Spleen (tissue), 11 donors: ENCODE data around the gene SHC2. TPM values are rescaled to one million over a fixed set of nuclear protein-coding genes. Genes with fewer than 3 reads are reported as not detected.
A peak's percentile ranks its signal among the peaks of the same experiment; 100 is the strongest.

ENCODE experiments used
- DNase-seq: peaks from one replicate; pipeline ENCODE4 v3.0.0-alpha.2; 2020
- H3K27ac ChIP-seq, 8 donors: fragments of 200-600 bp; sonication (generic) in 7 of 8; 1 replicate in 4 of 8; 2 replicates in 4 of 8; pipeline versions ENCODE4 v1.5.0 to v1.8.0; 2016 to 2021; ENCODE audit warnings: inconsistent platforms in 4 of 8, mild to moderate bottlenecking in 4 of 8, moderate library complexity in 1 of 8
- H3K27me3 ChIP-seq, 7 donors: fragments of 200-600 bp; sonication (generic) in 6 of 7; replicated peaks in 1 of 7; 1 replicate in 4 of 7; 2 replicates in 3 of 7; pipeline versions ENCODE4 v1.5.0 to v1.8.0; 2016 to 2021; ENCODE audit warnings: inconsistent platforms in 3 of 7, mild to moderate bottlenecking in 1 of 7
- H3K36me3 ChIP-seq, 6 donors: fragments of 200-600 bp; sonication (generic) in 5 of 6; 1 replicate in 4 of 6; 2 replicates in 2 of 6; pipeline versions ENCODE4 v1.5.0 to v1.8.0; 2016 to 2021; ENCODE audit warnings: inconsistent platforms in 2 of 6
- H3K4me1 ChIP-seq, 6 donors: fragments of 200-600 bp; sonication (generic) in 5 of 6; 1 replicate in 3 of 6; 2 replicates in 3 of 6; pipeline versions ENCODE4 v1.5.0 to v1.8.0; 2016 to 2021; ENCODE audit warnings: inconsistent platforms in 3 of 6
- H3K4me3 ChIP-seq, 8 donors: fragments of 200-600 bp; sonication (generic) in 7 of 8; 1 replicate in 4 of 8; 2 replicates in 4 of 8; pipeline versions ENCODE4 v1.5.0 to v1.8.0; 2016 to 2021; ENCODE audit warnings: inconsistent platforms in 4 of 8, mild to moderate bottlenecking in 4 of 8, moderate library complexity in 2 of 8
- H3K9me3 ChIP-seq, 8 donors: fragments of 200-600 bp; sonication (generic) in 7 of 8; 1 replicate in 4 of 8; 2 replicates in 4 of 8; pipeline versions ENCODE4 v1.5.0 to v1.8.0; 2016 to 2021; ENCODE audit warnings: inconsistent platforms in 4 of 8
- POLR2A ChIP-seq, 3 donors: fragments of 450-650 bp; IDR thresholded peaks; one replicate each; pipeline ENCODE4 v1.5.1; 2017; ENCODE audit warnings: antibody characterized with exemption in 3 of 3, mild to moderate bottlenecking in 1 of 3
- POLR2AphosphoS5 ChIP-seq, 3 donors: sonication (generic); formaldehyde crosslinking; IDR thresholded peaks; one replicate each; pipeline ENCODE4 v1.5.1; 2017; ENCODE audit warnings: antibody characterized with exemption in 3 of 3
- WGBS, 5 donors: extraction: QIAGEN DNeasy Blood & Tissue Kit in 3 of 5; methylation state at CpG; one replicate each; pipeline versions ENCODE4 v1.1.5 to v1.1.7; 2013 to 2018; 5-methylcytosine and 5-hydroxymethylcytosine counted together
- intact Hi-C: fragments of 100-400 bp; cut with DNase I; formaldehyde crosslinking; loops from one replicate; pipeline ENCODE4 v1.15.0; 2023; ENCODE audit warnings: low total_unique reads
- polyA plus RNA-seq, 3 donors: library from polyadenylated mRNA; stranded (reverse); fragments of 200-250 nt; gene quantifications; one replicate each; pipeline ENCODE4 v1.2.1, GENCODE V29; 2013
- total RNA-seq, 7 donors: library from RNA; depleted of rRNA in 3 of 7; stranded (reverse); fragments of >200 nt in 3 of 7; fragmentation: NEBNext Ultra II Directional in 4 of 7; extraction: Animal tissue kit (Norgen Biotek cat#: 25700) in 4 of 7; gene quantifications; one replicate each; pipeline versions ENCODE4 v1.1.0 to v1.2.1, GENCODE V29; 2016 to 2021
- TF ChIP-seq, protein P1 (sequence below), 11 experiments: fragments of 200-600 bp in 7 of 11; fragments of 450-650 bp in 4 of 11; sonication (generic) in 4 of 11; IDR thresholded peaks in 8 of 11; conservative IDR thresholded peaks in 3 of 11; 1 replicate in 7 of 11; 2 replicates in 4 of 11; pipeline versions ENCODE4 v1.4.0 to v1.8.0; 2016 to 2021; ENCODE audit warnings: antibody characterized with exemption in 11 of 11, inconsistent platforms in 4 of 11, mild to moderate bottlenecking in 1 of 11
- donor health status: healthy with polysubstance abuse.
- donor health status: DM: no; HTN: no; CAD: no; lungs with moderate emphysema.
- donor health status: DM: no; HTN: no; CAD: no.
- donor health status: Bipolar disorder and iron deficiency.
- donor health status: healthy.
- donor health status: DM: no; HTN: no; CAD: no.
- donor health status: DM: yes; HTN: yes; CAD: no.

SHC2 gene
- total and polyA plus RNA-seq, 10 donors, result 19.6 to 123 (median 45.2) TPM

DNA sequence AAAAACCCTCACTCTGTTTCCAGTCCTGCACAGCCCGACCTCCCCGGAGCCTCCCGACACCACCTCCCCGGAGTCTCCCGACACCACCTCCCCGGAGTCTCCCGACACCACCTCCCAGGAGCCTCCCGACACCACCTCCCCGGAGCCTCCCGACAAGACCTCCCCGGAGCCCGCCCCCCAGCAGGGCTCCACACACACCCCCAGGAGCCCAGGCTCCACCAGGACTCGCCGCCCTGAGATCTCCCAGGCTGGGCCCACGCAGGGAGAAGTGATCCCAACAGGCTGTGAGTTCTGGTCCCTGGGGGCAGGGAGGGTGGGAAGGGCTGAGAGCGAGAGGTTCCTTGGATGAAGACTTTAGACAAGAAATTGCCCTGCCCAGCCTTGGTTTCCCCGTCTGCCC lies 40.8 kb upstream of the SHC2 start:
- 83 to 92% (median 85%) methylated on average over 16 to 17 of the region's 17 CpGs for WGBS, 5 donors
- Histone ChIP-seq H3K4me1 (peaks cover 4 to 43% (median 25%) of the 10 kb centered on the region in 6 donors), H3K27ac (peak overlapping the region in 5 of 8 donors; percentile 45 to 87 (median 72)), H3K27me3 (peaks cover 6 to 32% (median 19%) of the 10 kb centered on the region in 7 donors), H3K9me3 (no peaks in the 10 kb centered on the region), H3K36me3 (no peaks in the 10 kb centered on the region), H3K4me3 (no peak overlapping the region)
- intact Hi-C loops, result no loop called here
- DNase-seq, result no peak
- TF ChIP-seq POLR2AphosphoS5 (IDR thresholded peaks at IDR 0.05), result no peak
- TF ChIP-seq, protein P1, sequence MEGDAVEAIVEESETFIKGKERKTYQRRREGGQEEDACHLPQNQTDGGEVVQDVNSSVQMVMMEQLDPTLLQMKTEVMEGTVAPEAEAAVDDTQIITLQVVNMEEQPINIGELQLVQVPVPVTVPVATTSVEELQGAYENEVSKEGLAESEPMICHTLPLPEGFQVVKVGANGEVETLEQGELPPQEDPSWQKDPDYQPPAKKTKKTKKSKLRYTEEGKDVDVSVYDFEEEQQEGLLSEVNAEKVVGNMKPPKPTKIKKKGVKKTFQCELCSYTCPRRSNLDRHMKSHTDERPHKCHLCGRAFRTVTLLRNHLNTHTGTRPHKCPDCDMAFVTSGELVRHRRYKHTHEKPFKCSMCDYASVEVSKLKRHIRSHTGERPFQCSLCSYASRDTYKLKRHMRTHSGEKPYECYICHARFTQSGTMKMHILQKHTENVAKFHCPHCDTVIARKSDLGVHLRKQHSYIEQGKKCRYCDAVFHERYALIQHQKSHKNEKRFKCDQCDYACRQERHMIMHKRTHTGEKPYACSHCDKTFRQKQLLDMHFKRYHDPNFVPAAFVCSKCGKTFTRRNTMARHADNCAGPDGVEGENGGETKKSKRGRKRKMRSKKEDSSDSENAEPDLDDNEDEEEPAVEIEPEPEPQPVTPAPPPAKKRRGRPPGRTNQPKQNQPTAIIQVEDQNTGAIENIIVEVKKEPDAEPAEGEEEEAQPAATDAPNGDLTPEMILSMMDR (IDR thresholded peaks at IDR 0.05 in 8 of 11, conservative IDR thresholded peaks at IDR 0.05 in 3 of 11), result no peak
- TF ChIP-seq POLR2A (IDR thresholded peaks at IDR 0.05), result no peak

DNA sequence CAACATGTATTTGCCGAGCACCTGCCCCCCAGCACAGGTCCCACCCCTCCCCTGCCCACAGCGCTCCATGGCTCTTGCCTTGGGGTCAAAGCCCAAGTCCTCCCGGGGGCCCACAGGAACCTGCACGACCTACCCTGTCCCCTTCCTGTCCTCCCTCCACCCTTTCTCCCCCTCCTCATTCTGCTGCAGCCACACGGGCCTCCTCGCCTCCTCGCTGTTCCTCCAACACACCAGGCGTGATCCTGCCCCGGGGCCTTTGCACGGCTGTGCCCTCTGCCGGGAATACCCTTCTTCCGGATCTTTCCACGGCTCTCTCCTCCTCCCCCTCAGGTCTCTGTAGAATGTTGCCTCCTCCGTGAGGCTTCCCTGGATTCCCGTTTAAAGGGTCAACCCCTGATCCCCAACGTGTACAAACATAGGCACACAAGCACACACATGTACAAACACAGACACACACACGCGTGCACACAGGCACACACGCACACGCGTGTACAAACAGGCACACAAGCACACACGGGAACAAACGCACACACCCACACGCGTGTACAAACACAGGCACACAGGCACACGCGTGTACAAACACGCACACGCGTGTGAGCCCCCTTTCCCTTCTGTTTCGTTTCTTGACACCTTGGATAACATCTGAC lies 38.3 kb upstream of the SHC2 start:
- intact Hi-C loops, result no loop called here
- H3K4me3 ChIP-seq, result no peak overlapping the region
- H3K4me1 ChIP-seq, result peaks cover 5 to 52% (median 26%) of the 10 kb centered on the region in 6 donors
- DNase-seq, result no peak
- 74 to 76% (median 75%) methylated on average over 31 of the region's 31 CpGs for WGBS, 5 donors
- H3K36me3 ChIP-seq, result no peaks in the 10 kb centered on the region
- TF ChIP-seq, protein P1 (IDR thresholded peaks at IDR 0.05 in 8 of 11, conservative IDR thresholded peaks at IDR 0.05 in 3 of 11), result no peak
- TF ChIP-seq POLR2AphosphoS5 (IDR thresholded peaks at IDR 0.05), result no peak
- no peak for TF ChIP-seq POLR2A (IDR thresholded peaks at IDR 0.05)
- H3K9me3 ChIP-seq, result no peaks in the 10 kb centered on the region
- H3K27me3 ChIP-seq, result peaks cover 8 to 56% (median 26%) of the 10 kb centered on the region in 7 donors
- H3K27ac ChIP-seq, result no peak overlapping the region

DNA sequence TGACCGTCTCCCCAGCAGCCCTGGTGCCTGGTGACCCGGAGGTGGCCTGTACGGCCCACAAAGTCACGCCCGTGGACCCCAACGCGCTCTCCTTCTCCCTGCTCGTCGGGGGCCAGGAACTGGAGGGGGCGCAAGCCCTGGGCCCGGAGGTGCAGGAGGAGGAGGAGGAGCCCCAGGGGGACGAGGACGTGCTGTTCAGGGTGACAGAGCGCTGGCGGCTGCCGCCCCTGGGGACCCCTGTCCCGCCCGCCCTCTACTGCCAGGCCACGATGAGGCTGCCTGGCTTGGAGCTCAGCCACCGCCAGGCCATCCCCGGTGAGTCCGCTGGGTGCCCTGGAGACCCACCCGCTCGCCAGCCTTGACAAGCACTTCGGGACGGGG lies 37.7 kb upstream of the SHC2 start:
- Histone ChIP-seq H3K9me3 (no peaks in the 10 kb centered on the region), H3K4me1 (peaks cover 5 to 57% (median 29%) of the 10 kb centered on the region in 6 donors), H3K4me3 (no peak overlapping the region), H3K27ac (no peak overlapping the region), H3K36me3 (no peaks in the 10 kb centered on the region), H3K27me3 (peaks cover 8 to 58% (median 26%) of the 10 kb centered on the region in 7 donors)
- intact Hi-C loops, result no loop called here
- no peak for DNase-seq
- TF ChIP-seq, protein P1 (IDR thresholded peaks at IDR 0.05 in 8 of 11, conservative IDR thresholded peaks at IDR 0.05 in 3 of 11), result no peak
- TF ChIP-seq POLR2A (IDR thresholded peaks at IDR 0.05) (no peak), POLR2AphosphoS5 (IDR thresholded peaks at IDR 0.05) (no peak)
- WGBS, 5 donors, result 23 to 32% (median 28%) methylated on average over 11 to 26 of the region's 26 CpGs

DNA sequence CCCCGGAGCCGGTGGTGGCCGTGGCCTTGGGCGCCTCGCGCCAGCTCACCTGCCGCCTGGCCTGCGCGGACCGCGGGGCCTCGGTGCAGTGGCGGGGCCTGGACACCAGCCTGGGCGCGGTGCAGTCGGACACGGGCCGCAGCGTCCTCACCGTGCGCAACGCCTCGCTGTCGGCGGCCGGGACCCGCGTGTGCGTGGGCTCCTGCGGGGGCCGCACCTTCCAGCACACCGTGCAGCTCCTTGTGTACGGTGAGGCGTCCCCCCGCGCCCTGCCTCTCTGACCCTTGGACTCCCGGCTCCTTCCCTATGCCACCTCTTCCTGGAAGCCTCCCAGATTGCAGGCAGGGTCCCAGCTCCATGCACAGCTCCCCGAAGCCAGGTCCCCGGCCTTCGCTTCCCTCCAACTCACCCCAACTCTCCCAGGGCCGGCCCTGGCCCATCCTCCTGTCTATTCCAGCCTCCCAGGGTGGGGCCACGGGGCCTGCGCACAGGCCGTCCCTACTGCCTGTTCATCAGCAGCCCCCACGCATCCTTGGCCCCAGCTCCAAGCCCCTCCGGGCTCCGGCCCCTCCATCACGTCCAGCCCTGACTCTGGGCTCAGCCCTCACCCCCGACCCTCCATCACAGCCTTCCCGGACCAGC lies 37.2 kb upstream of the SHC2 start:
- Histone ChIP-seq H3K36me3 (no peaks in the 10 kb centered on the region), H3K9me3 (no peaks in the 10 kb centered on the region), H3K4me3 (peak overlapping the region in 3 of 8 donors; percentile 7 to 51 (median 18)), H3K27ac (no peak overlapping the region), H3K4me1 (peaks cover 5 to 62% (median 33%) of the 10 kb centered on the region in 6 donors), H3K27me3 (peaks cover 8 to 58% (median 26%) of the 10 kb centered on the region in 7 donors)
- intact Hi-C loops, result no loop called here
- no peak for TF ChIP-seq POLR2AphosphoS5 (IDR thresholded peaks at IDR 0.05)
- TF ChIP-seq POLR2A (IDR thresholded peaks at IDR 0.05), result no peak
- TF ChIP-seq, protein P1 (IDR thresholded peaks at IDR 0.05 in 8 of 11, conservative IDR thresholded peaks at IDR 0.05 in 3 of 11), result no peak
- WGBS, 5 donors, result 7 to 14% (median 11%) methylated on average over 28 to 50 of the region's 50 CpGs
- peak; percentile 77 for DNase-seq
